ENCODE measurements around the gene NRCAM. TPM values are rescaled to one million over a fixed set of nuclear protein-coding genes. Genes with fewer than 3 reads are reported as not detected.
A peak's percentile ranks its signal among the peaks of the same experiment; 100 is the strongest.

NRCAM gene
- total RNA-seq, 1 experiment from 2014 or later = 2.7 TPM

GRCh38 chr7:108225531-108226181, 230.6 kb downstream of the NRCAM start (continued):
- no peak for TF ChIP-seq ZMAT4 (CRISPR knock-in tag; IDR thresholded peaks at IDR 0.05)
- no peak for TF ChIP-seq NR2C2 (CRISPR knock-in tag; IDR thresholded peaks at IDR 0.05)
- TF ChIP-seq ERG (CRISPR knock-in tag; IDR thresholded peaks at IDR 0.05) = no peak
- TF ChIP-seq E2F4 (CRISPR knock-in tag; IDR thresholded peaks at IDR 0.05; ENCODE audit: borderline replicate concordance, low read depth) = no peak
- TF ChIP-seq GTF2I (CRISPR knock-in tag; conservative IDR thresholded peaks at IDR 0.05) = no peak
- TF ChIP-seq FOXP4 (CRISPR knock-in tag; IDR thresholded peaks at IDR 0.05) = no peak
- no peak for TF ChIP-seq ZSCAN18 (CRISPR knock-in tag; IDR thresholded peaks at IDR 0.05)
- no peak for TF ChIP-seq ETV6 (CRISPR knock-in tag; IDR thresholded peaks at IDR 0.05)
- no peak for TF ChIP-seq ZNF232 (CRISPR knock-in tag; IDR thresholded peaks at IDR 0.05)
- no peak for TF ChIP-seq JUN (CRISPR knock-in tag; IDR thresholded peaks at IDR 0.05)
- TF ChIP-seq ZNF671 (CRISPR knock-in tag; IDR thresholded peaks at IDR 0.05) = no peak
- TF ChIP-seq ZBTB21 (CRISPR knock-in tag; IDR thresholded peaks at IDR 0.05; ENCODE audit: borderline replicate concordance) = no peak
- TF ChIP-seq TP53 (CRISPR knock-in tag; IDR thresholded peaks at IDR 0.05) = no peak

- H3K9me3 Mint-ChIP-seq = peaks cover 20% of the 10 kb centered on the region
- ChIA-PET CTCF (no interaction called here), POLR2A (no interaction called here)
- no peak for TF ChIP-seq JAZF1 (CRISPR knock-in tag; IDR thresholded peaks at IDR 0.05)
- ATAC-seq (no peak), DNase-seq (ENCODE audit: low spot score) (no peak)
- no peak overlapping the region for H3K27ac Mint-ChIP-seq
- no peaks in the 10 kb centered on the region for H3K36me3 Mint-ChIP-seq
- peaks cover 8% of the 10 kb centered on the region for H3K4me1 Mint-ChIP-seq
- no peaks in the 10 kb centered on the region for H3K27me3 Mint-ChIP-seq (ENCODE audit: low read depth)
- H3K4me3 Mint-ChIP-seq = no peak overlapping the region
These were observed 231.8 kb downstream of the NRCAM start for GRCh38 chr7:108224387-108224786.

- peaks cover 8% of the 10 kb centered on the region for H3K4me1 Mint-ChIP-seq
- H3K27me3 Mint-ChIP-seq (ENCODE audit: low read depth) = no peaks in the 10 kb centered on the region
- H3K4me3 Mint-ChIP-seq = no peak overlapping the region
- peaks cover 31% of the 10 kb centered on the region for H3K9me3 Mint-ChIP-seq
- CTCF ChIA-PET = interaction anchor here (0.7 to 1.2 kb wide), 4 partner anchors 14 to 275 kb away, joined by 3 read pairs; no protein-coding TSS in a partner anchor
- ATAC-seq (peak; percentile 84), DNase-seq (ENCODE audit: low spot score) (peak; percentile 20)
- peaks cover 3% of the 10 kb centered on the region; the same call in 1 of the 2 replicates for H3K36me3 Mint-ChIP-seq
- no peak overlapping the region for H3K27ac Mint-ChIP-seq
- TF ChIP-seq E2F1 (CRISPR knock-in tag; IDR thresholded peaks at IDR 0.05) (no peak), SP1 (CRISPR knock-in tag; conservative IDR thresholded peaks at IDR 0.05) (0 out of 2 replicates have a peak, but pooled peaks have one; percentile 19), ARID4B (CRISPR knock-in tag; IDR thresholded peaks at IDR 0.05; ENCODE audit: borderline replicate concordance) (no peak)
- POLR2A ChIA-PET = no interaction called here
These were observed 233.9 kb downstream of the NRCAM start for GRCh38 chr7:108222236-108222892.
